GM20000 (cell line): ENCODE measurements around the gene FAM237A.

Experiments used
- DNase-seq: peaks from one replicate; pipeline ENCODE4 v3.0.0; 2012; ENCODE audit warnings: low spot score
- CTCF ChIP-seq: IDR thresholded peaks from 2 replicates; pipeline ENCODE4 v1.5.1; 2012; ENCODE audit warnings: mild to moderate bottlenecking, control low read depth; ENCODE audit errors: extremely low read depth, missing control alignments

The FAM237A gene

GRCh38 chr2:206615417-206616089, 26.7 kb upstream of the FAM237A start:
- no peak for DNase-seq

GRCh38 chr2:206616151-206616550, 26.1 kb upstream of the FAM237A start:
- no peak for TF ChIP-seq CTCF
- no peak for DNase-seq

More at GRCh38 chr2:206615417-206616089, 26.7 kb upstream of the FAM237A start:
- no peak for TF ChIP-seq CTCF

- DNase-seq = no peak
- no peak for TF ChIP-seq CTCF
Observed at GRCh38 chr2:206619011-206619410, 23.3 kb upstream of the FAM237A start.

GRCh38 chr2:206626108-206626507, 16.2 kb upstream of the FAM237A start:
- no peak for DNase-seq
- TF ChIP-seq CTCF = no peak

- no peak for DNase-seq
- no peak for TF ChIP-seq CTCF
Observed at GRCh38 chr2:206627632-206628031, 14.7 kb upstream of the FAM237A start.

GRCh38 chr2:206631340-206631739, 10.9 kb upstream of the FAM237A start:
- no peak for TF ChIP-seq CTCF
- DNase-seq = no peak

GRCh38 chr2:206635015-206635414, 7.3 kb upstream of the FAM237A start:
- DNase-seq = no peak
- no peak for TF ChIP-seq CTCF
